ENCODE results near the gene ZNF574.

The ZNF574 gene

GRCh38 chr19:42105368-42105767 is 29.4 kb downstream of the ZNF574 start:
- DNase-seq, result no peak

- peak; percentile 88 for DNase-seq
Measured at GRCh38 chr19:42108527-42109389, 32.8 kb downstream of the ZNF574 start.

GRCh38 chr19:42109896-42110295 is 33.9 kb downstream of the ZNF574 start:
- no peak for DNase-seq

GRCh38 chr19:42110658-42111057 is 34.7 kb downstream of the ZNF574 start:
- DNase-seq, result no peak

GRCh38 chr19:42111384-42111783 is 35.4 kb downstream of the ZNF574 start:
- no peak for DNase-seq

- DNase-seq, result no peak
Measured at GRCh38 chr19:42111811-42112210, 35.8 kb downstream of the ZNF574 start.

- DNase-seq, result no peak
Measured at GRCh38 chr19:42113641-42114348, 37.8 kb downstream of the ZNF574 start.

GRCh38 chr19:42114412-42114811 is 38.4 kb downstream of the ZNF574 start:
- DNase-seq, result no peak

GRCh38 chr19:42115219-42115618 is 39.3 kb downstream of the ZNF574 start:
- DNase-seq, result no peak

GRCh38 chr19:42115705-42116104 is 39.7 kb downstream of the ZNF574 start:
- no peak for DNase-seq

- DNase-seq, result no peak
Measured at GRCh38 chr19:42116308-42117075, 40.5 kb downstream of the ZNF574 start.

GRCh38 chr19:42117076-42117475 is 41.1 kb downstream of the ZNF574 start:
- DNase-seq, result no peak

- DNase-seq, result no peak
Measured at GRCh38 chr19:42120276-42120980, 44.5 kb downstream of the ZNF574 start.

GRCh38 chr19:42121036-42121621 is 45.2 kb downstream of the ZNF574 start:
- no peak for DNase-seq

GRCh38 chr19:42121656-42122069 is 45.7 kb downstream of the ZNF574 start:
- DNase-seq, result peak; percentile 85

GRCh38 chr19:42122691-42123607 is 47.0 kb downstream of the ZNF574 start:
- DNase-seq, result peak; percentile 80

- DNase-seq, result no peak
Measured at GRCh38 chr19:42123765-42124164, 47.8 kb downstream of the ZNF574 start.

GRCh38 chr19:42124386-42124901 is 48.5 kb downstream of the ZNF574 start:
- DNase-seq, result no peak

- no peak for DNase-seq
Measured at GRCh38 chr19:42125536-42125935, 49.6 kb downstream of the ZNF574 start.

GRCh38 chr19:42126574-42126973 is 50.6 kb downstream of the ZNF574 start:
- no peak for DNase-seq
